Uterus (tissue), 2 donors: Measurements from ENCODE around the gene MIDN.

Experiments used
- POLR2A ChIP-seq, 2 donors: fragments of 450-650 bp; IDR thresholded peaks; one replicate each; pipeline ENCODE4 v1.6.1; 2016; ENCODE audit warnings: antibody characterized with exemption in 2 of 2, mild to moderate bottlenecking in 1 of 2, moderate library complexity in 1 of 2
- TF ChIP-seq, protein P1 (sequence below), 4 experiments: fragments of 200-600 bp in 2 of 4; fragments of 450-650 bp in 2 of 4; sonication (generic) in 2 of 4; IDR thresholded peaks; one replicate each; pipeline ENCODE4 v1.5.1; 2016 to 2019; ENCODE audit warnings: antibody characterized with exemption in 4 of 4, mild to moderate bottlenecking in 2 of 4, moderate library complexity in 1 of 4

DNA sequence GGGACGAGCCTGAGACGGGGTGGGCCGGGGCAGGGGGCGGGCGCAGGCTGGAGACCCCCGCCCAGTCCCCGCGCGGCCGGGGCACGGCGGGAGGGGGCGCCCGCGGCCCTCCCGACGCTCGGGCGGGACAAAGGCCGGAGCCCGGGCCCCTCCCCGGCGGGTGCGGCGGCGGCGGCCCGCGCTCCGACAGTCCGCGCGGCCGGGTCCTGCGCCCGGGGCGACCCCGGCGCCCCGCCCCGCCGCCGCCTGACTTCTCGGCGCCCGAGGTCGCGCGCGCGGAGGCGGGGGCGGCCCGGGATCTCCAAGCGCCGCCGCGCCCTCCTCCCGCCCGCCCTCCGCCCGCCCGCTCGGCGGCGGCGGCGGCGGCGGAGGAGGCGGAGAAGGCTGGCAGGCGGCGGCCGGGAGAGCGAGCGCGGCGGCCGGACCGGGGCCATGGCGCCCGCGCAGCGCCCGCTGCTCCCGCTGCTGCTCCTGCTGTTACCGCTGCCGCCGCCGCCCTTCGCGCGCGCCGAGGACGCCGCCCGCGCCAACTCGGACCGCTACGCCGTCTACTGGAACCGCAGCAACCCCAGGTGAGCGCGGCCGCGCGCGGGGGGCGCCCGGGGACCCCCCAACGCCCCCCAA, 37.5 kb downstream of the MIDN start, which contains the start of gene EFNA2:
- TF ChIP-seq, protein P1, sequence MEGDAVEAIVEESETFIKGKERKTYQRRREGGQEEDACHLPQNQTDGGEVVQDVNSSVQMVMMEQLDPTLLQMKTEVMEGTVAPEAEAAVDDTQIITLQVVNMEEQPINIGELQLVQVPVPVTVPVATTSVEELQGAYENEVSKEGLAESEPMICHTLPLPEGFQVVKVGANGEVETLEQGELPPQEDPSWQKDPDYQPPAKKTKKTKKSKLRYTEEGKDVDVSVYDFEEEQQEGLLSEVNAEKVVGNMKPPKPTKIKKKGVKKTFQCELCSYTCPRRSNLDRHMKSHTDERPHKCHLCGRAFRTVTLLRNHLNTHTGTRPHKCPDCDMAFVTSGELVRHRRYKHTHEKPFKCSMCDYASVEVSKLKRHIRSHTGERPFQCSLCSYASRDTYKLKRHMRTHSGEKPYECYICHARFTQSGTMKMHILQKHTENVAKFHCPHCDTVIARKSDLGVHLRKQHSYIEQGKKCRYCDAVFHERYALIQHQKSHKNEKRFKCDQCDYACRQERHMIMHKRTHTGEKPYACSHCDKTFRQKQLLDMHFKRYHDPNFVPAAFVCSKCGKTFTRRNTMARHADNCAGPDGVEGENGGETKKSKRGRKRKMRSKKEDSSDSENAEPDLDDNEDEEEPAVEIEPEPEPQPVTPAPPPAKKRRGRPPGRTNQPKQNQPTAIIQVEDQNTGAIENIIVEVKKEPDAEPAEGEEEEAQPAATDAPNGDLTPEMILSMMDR (IDR thresholded peaks at IDR 0.05), result no peak
- TF ChIP-seq POLR2A (IDR thresholded peaks at IDR 0.05), result no peak
